ENCODE measurements around the gene ULK4.

ULK4 gene

DNA sequence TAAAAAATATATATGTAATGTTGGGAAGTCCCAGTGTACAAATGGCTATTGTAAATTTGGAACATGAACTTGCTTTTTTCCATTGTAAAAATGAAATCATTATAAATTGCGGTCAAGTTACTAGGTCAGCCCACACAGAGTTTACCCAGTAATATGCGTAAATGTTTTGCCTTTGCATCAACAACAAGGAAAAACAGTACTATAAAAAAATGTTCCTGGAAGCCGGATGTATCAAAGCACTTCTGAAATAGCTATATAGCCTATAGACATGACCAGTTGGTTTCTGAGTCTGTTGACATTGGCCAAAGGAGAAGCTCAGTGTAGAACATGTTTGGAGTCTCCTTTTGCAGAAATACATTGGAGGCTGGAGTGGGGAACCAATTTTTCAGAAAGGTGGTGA, 739.4 kb downstream of the ULK4 start:
- TF ChIP-seq, protein P1, sequence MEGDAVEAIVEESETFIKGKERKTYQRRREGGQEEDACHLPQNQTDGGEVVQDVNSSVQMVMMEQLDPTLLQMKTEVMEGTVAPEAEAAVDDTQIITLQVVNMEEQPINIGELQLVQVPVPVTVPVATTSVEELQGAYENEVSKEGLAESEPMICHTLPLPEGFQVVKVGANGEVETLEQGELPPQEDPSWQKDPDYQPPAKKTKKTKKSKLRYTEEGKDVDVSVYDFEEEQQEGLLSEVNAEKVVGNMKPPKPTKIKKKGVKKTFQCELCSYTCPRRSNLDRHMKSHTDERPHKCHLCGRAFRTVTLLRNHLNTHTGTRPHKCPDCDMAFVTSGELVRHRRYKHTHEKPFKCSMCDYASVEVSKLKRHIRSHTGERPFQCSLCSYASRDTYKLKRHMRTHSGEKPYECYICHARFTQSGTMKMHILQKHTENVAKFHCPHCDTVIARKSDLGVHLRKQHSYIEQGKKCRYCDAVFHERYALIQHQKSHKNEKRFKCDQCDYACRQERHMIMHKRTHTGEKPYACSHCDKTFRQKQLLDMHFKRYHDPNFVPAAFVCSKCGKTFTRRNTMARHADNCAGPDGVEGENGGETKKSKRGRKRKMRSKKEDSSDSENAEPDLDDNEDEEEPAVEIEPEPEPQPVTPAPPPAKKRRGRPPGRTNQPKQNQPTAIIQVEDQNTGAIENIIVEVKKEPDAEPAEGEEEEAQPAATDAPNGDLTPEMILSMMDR (IDR thresholded peaks at IDR 0.05; ENCODE audit: borderline replicate concordance, control extremely low read depth, extremely low read depth, insufficient read depth, missing control alignments), result no peak
- in situ Hi-C loops (cut with MboI; ENCODE audit: low sequenced_read_pairs, unreplicated experiment), result no loop called here
- DNase-seq (ENCODE audit: low spot score), result no peak

DNA sequence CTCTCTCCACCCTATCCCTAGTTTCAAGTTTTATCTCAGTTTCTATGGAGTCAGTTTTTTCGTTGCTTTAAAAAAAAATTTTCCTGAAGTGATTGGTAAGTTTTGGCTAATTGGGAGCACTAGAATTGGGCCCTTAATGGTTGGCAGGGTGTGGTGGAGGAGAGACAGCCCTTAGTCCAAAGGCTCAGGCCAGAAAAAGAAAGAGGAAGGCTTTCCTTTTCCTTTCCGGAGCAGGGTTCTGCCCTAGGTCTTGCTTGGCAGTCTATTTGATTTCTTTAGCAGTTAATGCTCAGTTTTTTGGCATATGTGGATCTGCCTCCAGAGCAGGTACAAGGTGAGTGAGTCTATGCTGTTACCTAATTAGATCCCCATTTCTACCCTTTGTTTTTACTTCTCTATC, 739.9 kb downstream of the ULK4 start:
- in situ Hi-C loops (cut with MboI; ENCODE audit: low sequenced_read_pairs, unreplicated experiment), result no loop called here
- no peak for DNase-seq (ENCODE audit: low spot score)
- TF ChIP-seq, protein P1 (IDR thresholded peaks at IDR 0.05; ENCODE audit: borderline replicate concordance, control extremely low read depth, extremely low read depth, insufficient read depth, missing control alignments), result no peak

DNA sequence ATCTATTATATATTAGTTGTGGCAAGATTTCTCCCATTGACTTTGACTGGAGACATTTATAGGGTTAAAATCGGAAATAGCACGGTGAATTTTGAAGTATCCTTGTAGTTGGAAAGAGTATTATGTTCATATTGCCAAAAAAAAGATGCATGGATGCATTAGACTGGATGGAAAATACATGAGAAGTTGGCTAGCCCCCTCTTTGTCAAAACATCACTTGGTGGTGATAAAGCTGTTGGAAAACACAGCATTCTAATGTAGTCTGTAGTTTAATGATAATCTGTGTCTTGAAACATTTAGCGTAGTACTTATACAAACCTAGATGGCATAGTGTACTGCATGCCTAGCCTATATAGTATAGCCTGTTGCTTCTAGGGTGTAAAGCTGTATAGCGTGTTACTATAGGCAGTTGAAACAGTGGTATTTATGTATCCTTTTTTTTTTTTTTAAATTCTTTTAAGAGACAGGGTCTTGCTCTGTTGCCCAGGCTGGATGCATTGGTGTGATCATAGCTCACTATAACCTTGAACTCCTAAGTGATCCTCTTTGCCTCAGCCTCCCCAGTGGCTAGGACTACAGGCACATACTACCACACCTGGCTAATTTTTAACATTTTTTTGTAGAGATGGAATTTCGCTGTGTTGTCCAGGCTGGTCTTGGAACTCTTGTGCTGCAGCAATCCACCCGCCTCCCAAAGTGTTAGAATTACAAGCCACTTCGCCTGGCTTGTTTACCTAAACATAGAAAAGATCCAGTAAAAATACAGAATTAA, 740.8 kb downstream of the ULK4 start:
- DNase-seq (ENCODE audit: low spot score), result no peak
- TF ChIP-seq, protein P1 (IDR thresholded peaks at IDR 0.05; ENCODE audit: borderline replicate concordance, control extremely low read depth, extremely low read depth, insufficient read depth, missing control alignments), result no peak

DNA sequence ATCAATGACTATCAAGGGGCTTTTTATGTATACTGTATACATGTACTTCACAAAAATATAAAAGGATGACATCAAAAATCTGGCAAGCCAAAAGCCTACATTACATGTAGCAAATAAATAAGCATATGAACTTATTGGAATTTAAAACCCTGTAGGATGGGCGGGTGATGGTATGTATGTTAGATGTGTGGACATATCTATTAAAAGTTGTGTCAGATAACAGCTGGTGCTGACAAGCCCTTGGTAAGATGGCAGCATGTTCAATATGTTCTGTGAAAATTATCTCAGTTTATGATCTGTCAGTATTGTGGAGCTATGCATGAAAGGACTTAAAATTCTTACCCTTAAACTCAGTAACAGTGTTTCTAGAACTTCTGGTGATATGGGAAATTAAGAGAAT, 742.5 kb downstream of the ULK4 start:
- DNase-seq (ENCODE audit: low spot score), result no peak
- in situ Hi-C loops (cut with MboI; ENCODE audit: low sequenced_read_pairs, unreplicated experiment), result no loop called here
- TF ChIP-seq, protein P1 (IDR thresholded peaks at IDR 0.05; ENCODE audit: borderline replicate concordance, control extremely low read depth, extremely low read depth, insufficient read depth, missing control alignments), result no peak

More for the DNA sequence above, 740.8 kb downstream of the ULK4 start:
- in situ Hi-C loops (cut with MboI; ENCODE audit: low sequenced_read_pairs, unreplicated experiment), result no loop called here

DNA sequence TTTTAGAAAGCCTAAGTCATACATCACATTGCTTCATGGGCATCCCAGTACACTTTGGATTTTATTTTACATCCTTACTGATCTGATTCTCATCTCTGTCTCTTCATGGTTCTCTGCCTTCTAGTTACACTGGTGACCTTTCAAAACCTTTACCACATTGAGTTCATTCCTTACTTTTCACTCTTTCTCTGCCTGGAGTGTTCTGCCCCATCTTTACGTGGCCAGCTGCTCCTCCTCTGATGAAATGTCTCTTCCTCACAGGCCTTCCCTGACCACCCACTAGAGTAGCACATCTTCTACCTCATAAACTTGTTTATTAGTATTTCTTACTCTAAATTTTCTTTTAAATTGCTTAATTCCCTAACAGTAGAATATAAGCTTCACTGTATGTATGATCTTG, 744.9 kb downstream of the ULK4 start:
- no peak for DNase-seq (ENCODE audit: low spot score)
- in situ Hi-C loops (cut with MboI; ENCODE audit: low sequenced_read_pairs, unreplicated experiment), result no loop called here
- TF ChIP-seq, protein P1 (IDR thresholded peaks at IDR 0.05; ENCODE audit: borderline replicate concordance, control extremely low read depth, extremely low read depth, insufficient read depth, missing control alignments), result no peak

DNA sequence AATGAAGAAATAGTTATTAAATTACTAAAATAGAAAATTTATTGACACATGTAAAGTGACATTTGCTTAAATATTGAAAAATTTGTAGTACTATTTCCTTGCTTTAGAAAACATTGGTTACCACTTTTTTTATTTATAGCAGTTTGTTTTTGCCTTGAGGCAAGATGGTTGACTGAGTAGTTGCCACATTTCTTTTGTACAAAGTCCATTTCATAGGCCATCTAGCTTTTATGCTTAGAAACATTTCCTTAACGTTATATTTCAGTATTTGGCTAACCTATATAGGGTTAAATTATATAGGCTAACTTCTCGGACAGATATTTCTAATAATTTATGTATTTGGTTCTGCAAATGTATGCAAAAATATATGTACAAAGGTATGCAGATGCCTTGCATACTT, 745.5 kb downstream of the ULK4 start:
- in situ Hi-C loops (cut with MboI; ENCODE audit: low sequenced_read_pairs, unreplicated experiment), result no loop called here
- TF ChIP-seq, protein P1 (IDR thresholded peaks at IDR 0.05; ENCODE audit: borderline replicate concordance, control extremely low read depth, extremely low read depth, insufficient read depth, missing control alignments), result no peak

More for the DNA sequence above, 745.5 kb downstream of the ULK4 start:
- no peak for DNase-seq (ENCODE audit: low spot score)

Measured in GM13976 (cell line).